ENCODE measurements around the gene GALNT9.

GALNT9 gene

DNA sequence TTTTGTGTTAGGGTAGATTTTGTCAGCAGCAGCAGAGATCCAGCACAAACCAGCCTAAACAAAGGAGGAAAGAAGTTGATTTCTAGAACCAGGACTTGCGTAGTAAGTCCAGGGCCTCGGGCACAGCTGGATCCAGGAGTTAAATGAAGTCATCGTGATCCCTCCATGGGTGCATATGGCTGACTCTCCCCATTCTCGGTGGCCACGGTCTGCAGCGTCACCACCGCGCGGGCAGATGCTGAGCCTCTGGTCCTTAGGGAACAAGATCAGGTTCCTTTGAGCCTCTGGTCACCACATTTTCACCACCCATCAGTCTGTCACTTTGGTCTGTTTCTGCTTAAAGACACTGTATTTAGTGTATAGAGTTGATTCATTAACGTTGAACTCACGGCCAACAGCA, 14.8 kb upstream of the GALNT9 start:
- FAIRE-seq = no peak

DNA sequence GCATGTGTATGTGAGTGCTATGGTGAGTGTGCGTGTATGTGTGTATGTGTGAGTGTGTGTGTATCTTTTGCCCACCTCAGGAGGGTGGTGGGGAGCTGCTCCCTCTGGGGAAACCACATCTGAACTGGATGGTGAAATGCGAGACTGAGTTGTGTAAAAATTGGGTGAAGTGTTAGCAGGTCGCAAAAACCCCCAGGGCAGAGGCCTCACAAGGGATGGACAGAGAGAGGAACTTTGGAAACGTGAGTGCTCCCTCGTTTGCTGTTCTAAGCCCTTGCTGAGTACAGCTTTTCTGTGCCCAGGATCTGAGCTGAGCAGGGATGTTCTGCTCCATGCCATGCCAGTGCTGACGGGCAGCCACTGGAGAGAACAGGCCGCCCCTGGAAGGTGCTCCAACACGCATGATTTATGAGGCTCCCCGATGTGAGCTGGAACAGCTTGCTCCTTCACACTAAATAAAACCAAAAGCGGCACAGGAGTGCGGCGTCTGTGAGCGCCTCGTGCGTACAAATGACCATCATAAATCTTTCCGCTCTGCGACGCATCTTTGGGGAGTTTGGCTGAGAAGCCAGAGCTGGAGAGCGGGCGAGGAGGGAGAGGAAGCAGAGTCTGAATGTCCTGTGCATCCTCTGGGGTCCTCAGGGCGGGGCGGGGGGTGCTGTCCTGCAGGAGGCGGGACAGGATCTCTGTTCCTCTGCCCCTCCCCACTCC, 14.1 kb upstream of the GALNT9 start:
- no peak for FAIRE-seq

DNA sequence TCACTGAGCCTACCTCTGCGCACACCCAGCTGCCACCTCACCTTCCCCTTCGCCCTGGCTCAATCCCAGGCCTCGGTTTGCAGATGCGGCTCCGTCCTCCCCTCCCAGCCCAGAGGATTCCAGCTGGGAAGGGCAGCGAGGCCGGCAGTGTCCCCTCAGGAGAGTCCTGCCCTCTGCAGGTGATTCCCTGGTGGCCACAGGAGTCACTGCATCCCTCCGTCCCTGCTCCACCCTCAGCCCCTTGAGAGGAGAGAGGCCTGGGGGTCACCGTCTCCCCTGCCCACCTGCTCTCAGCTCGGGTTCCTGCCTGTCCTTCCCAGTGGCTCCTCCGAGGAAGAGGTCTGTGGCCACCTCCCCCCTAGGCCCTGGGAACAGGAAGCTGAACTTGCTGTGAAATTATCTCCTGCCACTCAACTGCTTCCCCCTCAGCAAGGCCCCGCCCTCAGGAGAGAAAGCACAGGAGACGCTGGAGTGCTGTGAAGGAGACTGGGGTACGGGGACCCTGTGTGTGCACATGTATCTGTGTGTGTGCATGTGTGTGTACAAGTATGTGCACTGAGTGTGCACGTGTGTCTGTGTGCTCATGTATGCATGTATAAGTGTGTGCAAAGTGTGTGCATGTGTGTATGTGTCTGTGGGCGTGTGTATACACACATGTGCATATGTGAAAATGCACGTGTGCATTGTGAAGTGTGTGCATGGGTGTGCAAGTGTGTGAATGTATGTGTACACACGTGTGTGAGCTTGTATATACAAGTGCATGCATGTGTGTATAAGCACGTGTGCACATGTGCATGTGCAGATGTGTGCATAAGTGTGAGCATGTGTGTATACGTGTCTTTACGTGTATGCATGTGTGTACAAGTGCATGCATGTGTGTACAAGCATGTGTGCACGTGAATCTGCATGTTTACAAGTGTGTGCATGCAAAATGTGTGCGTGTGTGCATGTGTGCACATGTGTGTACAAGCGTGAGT, 13.2 kb upstream of the GALNT9 start:
- no peak for FAIRE-seq

DNA sequence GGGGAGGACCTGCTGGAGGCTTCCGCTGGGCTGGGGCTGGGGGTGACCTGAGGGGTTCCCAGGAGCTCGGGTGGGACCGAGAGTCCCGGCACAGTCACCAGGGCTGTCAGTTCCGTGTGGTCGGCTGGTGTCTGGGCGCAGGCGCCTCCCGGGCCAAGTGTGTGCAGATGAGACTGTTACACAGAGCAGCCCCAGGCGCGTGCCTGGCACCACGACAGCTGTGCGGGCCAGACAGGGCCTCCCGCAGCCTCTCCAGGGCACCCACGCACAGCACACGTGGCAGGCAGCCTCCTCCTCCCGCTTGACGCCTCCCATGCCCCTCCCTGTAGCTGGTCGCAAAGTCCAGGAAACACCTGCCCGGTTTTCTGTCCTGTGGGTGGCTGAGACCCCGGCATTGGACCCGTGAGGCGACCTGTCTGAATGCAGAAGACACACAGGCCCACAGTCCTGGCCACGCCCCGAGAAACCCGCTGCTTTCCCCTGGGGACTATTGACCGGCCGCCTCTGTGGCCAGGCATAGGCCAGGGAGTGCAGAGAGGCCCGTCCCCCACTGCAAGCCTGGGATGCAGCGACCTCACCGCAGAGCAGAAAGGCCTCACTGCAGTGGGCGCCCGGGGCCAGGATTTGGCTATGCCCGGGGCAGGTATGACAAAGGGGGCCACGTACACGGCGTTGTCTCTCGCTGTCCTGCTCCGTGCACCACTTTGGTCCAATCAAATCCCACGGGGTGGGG, 12.1 kb upstream of the GALNT9 start:
- FAIRE-seq = no peak

DNA sequence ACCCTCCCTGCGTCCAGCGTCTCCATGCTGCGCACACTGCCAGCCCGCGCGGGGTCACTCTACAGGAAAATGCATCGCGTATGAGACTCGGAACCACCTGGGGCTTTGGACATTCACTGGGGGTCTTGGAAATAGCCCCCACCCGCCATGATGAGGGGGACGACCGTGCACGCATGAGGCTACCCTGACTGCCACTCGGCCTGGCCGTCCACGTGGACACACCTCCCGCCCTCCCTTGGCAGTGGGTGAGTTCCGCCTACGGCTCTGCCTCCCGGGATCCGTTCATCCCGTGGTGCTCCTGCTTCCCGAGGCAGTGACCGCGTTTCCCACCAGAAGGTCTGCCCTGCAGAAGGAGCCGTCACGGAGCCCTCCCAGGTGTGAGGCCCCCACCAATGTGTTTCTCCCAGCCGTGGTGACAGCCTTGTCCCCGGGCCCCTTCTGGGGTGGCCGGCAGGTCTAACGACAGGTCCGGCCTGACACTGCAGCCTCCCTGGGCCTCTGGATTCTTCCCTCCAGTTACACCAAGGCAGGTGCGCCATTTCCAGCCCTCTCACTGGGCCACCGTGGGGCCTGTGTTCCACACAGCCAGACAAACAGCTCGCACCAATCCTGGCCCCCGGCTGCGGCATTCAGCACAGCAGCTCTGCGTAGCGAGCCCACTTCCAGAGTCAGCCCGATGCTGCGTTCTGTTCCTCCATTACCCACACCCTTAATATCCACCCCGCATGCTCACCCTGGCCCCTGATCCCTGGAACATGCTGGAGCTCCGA, 11.1 kb upstream of the GALNT9 start:
- FAIRE-seq = no peak

- no peak for FAIRE-seq
Measured at GRCh38 chr12:132339856-132340255, 10.5 kb upstream of the GALNT9 start.

DNA sequence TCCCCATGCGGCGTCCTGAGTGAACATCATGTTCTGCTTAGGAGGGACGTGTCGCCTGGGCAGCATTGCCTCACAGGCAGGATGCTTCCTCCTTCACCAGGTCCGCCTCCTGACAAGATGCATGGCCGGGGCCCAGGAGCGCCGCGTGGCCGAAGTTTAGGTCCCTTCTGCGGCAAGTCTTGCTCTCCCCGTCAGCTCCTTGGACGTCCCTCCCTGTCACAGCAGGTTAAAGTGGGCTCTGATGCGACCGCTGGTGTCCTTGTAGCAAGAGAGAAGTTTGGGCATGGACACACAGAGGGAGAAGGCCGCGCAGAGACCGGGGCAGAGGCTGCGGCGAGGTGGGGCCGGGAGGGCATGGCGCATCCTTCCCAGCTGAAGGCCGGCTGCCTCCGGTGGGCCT, 9.4 kb upstream of the GALNT9 start:
- FAIRE-seq = no peak

GRCh38 chr12:132338311-132338710, 8.9 kb upstream of the GALNT9 start:
- no peak for FAIRE-seq

- no peak for FAIRE-seq
Measured at GRCh38 chr12:132337557-132337956, 8.2 kb upstream of the GALNT9 start.

- FAIRE-seq = no peak
Measured at GRCh38 chr12:132336451-132337413, 7.3 kb upstream of the GALNT9 start.

DNA sequence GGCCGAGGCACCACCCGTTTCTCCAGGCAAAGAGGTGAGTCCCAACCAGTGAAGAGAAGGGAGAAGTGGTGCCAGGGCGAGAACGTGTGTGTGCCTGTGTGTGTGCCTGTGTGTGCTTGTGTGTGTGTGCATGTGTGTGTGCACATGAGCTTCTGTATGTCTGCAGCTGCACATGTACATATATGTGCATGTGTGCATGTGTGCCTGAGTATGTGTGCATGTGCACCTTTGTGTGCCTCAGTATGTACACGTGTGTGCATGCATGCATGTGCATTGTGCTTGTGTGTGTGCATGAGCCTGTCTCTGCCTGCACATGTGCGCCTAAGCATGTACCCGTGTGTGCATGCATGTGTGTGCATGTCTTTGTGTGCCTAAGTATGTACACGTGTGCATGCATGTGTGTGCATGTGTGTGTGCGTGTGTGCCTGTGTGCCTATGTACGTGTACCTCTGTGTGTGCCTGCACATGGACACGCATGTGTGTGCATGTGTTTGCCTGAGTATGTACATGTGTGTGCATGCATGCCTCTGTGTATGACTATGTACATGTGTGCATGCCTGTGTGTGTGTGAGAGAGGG, 5.9 kb upstream of the GALNT9 start:
- FAIRE-seq = no peak

- no peak for FAIRE-seq
Measured at GRCh38 chr12:132333766-132334165, 4.4 kb upstream of the GALNT9 start.

- FAIRE-seq = no peak
Measured at GRCh38 chr12:132333273-132333672, 3.9 kb upstream of the GALNT9 start.

GRCh38 chr12:132330549-132330881, 1.1 kb upstream of the GALNT9 start:
- no peak for FAIRE-seq

- FAIRE-seq = no peak
Measured at GRCh38 chr12:132329720-132330548, 545 bp upstream of the GALNT9 start.

DNA sequence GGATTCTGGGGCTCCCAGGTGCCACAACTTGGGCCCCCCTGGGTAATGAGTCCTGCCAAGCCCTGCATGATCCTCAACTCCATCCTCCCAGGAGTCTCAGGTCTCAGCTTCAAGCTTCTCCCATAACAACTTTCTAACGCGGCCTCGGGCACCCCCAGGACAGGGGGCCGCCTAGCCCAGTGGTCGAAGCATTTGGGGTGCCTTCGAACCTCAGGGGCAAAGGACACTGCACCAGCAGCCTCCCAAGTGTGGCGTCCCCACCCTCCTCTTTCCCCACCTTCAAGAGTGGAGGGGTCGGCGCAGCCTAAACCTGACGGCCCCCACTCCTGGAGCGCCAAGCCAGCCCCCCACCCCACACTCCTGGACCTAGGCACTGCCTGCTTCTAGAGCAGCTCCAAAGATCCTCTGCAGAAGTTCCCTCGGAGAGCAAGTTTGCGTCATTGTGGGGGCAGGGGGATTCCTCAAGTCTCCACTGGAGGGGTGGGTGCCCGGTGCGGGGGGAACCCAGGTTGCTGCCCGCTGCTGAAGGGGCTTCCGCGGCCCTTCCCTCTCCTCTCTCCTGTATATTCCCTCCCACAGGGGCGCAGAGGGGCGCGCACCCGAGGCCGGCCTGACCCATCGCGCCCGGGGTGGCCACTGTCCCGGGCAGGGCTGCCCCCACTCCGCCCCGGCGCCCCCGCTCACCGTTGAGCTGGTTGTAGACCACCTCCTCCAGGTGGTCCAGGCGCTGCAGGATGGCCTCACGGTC, 933 bp downstream of the GALNT9 start:
- FAIRE-seq = no peak

GRCh38 chr12:132327336-132328171, 1.8 kb downstream of the GALNT9 start:
- FAIRE-seq = no peak

GRCh38 chr12:132326646-132327045, 2.7 kb downstream of the GALNT9 start:
- FAIRE-seq = no peak
